ENCODE data around the gene HSPB6.

- no peak for TF ChIP-seq CTCF (IDR thresholded peaks at IDR 0.05; ENCODE audit: low read depth, low read length)
- no peak for TF ChIP-seq EZH2phosphoT487 (IDR thresholded peaks at IDR 0.05; ENCODE audit: low read depth)
Observed at GRCh38 chr19:35720648-35721047, 36.2 kb downstream of the HSPB6 start.
